ENCODE data around the gene CACNA1A. TPM values are rescaled to one million over a fixed set of nuclear protein-coding genes. Genes with fewer than 3 reads are reported as not detected.

The CACNA1A gene
- polyA plus RNA-seq, 1 donor (not counting 4 experiments of a cell fraction or from before 2014, with no cell fraction given) = not detected

DNA sequence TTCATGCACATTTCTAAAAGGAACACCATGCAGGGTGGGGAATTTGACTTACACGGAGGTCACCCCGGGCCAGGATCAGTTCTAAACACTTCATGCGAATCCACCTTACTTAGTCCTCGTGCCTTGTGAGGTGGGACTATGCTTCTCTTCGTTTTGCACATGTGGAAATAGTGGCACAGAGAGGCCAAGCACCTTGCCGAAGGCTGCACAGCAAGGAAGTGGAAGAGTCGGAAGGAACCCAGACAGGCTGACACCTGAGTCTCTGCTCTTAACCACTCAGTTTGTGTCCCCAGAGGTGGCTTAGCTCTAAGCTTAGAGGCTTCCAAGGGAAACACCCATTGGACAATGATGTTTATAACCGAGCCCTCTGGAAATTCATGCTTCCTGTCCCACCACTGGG lies 150.1 kb downstream of the CACNA1A start:
- TF ChIP-seq, protein P1, sequence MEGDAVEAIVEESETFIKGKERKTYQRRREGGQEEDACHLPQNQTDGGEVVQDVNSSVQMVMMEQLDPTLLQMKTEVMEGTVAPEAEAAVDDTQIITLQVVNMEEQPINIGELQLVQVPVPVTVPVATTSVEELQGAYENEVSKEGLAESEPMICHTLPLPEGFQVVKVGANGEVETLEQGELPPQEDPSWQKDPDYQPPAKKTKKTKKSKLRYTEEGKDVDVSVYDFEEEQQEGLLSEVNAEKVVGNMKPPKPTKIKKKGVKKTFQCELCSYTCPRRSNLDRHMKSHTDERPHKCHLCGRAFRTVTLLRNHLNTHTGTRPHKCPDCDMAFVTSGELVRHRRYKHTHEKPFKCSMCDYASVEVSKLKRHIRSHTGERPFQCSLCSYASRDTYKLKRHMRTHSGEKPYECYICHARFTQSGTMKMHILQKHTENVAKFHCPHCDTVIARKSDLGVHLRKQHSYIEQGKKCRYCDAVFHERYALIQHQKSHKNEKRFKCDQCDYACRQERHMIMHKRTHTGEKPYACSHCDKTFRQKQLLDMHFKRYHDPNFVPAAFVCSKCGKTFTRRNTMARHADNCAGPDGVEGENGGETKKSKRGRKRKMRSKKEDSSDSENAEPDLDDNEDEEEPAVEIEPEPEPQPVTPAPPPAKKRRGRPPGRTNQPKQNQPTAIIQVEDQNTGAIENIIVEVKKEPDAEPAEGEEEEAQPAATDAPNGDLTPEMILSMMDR (optimal IDR thresholded peaks at IDR 0.05 in 1 of 3, IDR thresholded peaks at IDR 0.05 in 1 of 3, conservative IDR thresholded peaks at IDR 0.05 in 1 of 3; ENCODE audit: extremely low read depth in 1 of 3, insufficient read depth in 2 of 3, low read length in 3 of 3) = no peak
- TF ChIP-seq EZH2 (IDR thresholded peaks at IDR 0.05; ENCODE audit: low read length) = no peak
- H3K4me1 ChIP-seq (ENCODE audit: control insufficient read depth, extremely low read depth, insufficient read depth, low read length) = no peaks in the 10 kb centered on the region
- dilution Hi-C loops (cut with MboI; ENCODE audit: extremely low pct_ligation_motif_present, low sequenced_read_pairs) = loop anchor here (10.0 kb wide), 1 partner anchor 359 kb away; no protein-coding TSS in a partner anchor
- H3K4me3 ChIP-seq (ENCODE audit: control insufficient read depth in 2 of 3, extremely low read depth in 1 of 3, insufficient read depth in 2 of 3, low read depth in 1 of 3, low read length in 3 of 3) = no peak overlapping the region
- H3K9me1 ChIP-seq (ENCODE audit: control insufficient read depth, extremely low read depth, insufficient read depth, low read length) = no peaks in the 10 kb centered on the region
- no peaks in the 10 kb centered on the region for H3K79me2 ChIP-seq (ENCODE audit: control insufficient read depth, insufficient read depth, low read length)
- H3K9ac ChIP-seq (ENCODE audit: control insufficient read depth, extremely low read depth, insufficient read depth, low read length) = no peak overlapping the region
- H4K20me1 ChIP-seq (ENCODE audit: control insufficient read depth, extremely low read depth, insufficient read depth, low read length) = no peaks in the 10 kb centered on the region
- no peak overlapping the region for H2AFZ ChIP-seq (ENCODE audit: control insufficient read depth, low read length)
- no peaks in the 10 kb centered on the region for H3K27me3 ChIP-seq (ENCODE audit: control insufficient read depth, extremely low read depth, insufficient read depth, low read length)
- DNase-seq (ENCODE audit: low read depth, low spot score) (no peak), FAIRE-seq (no peak)
- no peaks in the 10 kb centered on the region for H3K36me3 ChIP-seq (ENCODE audit: control insufficient read depth in 2 of 2, extremely low read depth in 1 of 2, insufficient read depth in 2 of 2, low read length in 2 of 2)
- H3K4me2 ChIP-seq (ENCODE audit: control insufficient read depth, extremely low read depth, insufficient read depth, low read depth, low read length) = no peak overlapping the region
- no peaks in the 10 kb centered on the region for H3K9me3 ChIP-seq (ENCODE audit: control insufficient read depth, low read depth, low read length)
- no peak overlapping the region for H3K27ac ChIP-seq (ENCODE audit: control insufficient read depth, insufficient read depth, low read length)

DNA sequence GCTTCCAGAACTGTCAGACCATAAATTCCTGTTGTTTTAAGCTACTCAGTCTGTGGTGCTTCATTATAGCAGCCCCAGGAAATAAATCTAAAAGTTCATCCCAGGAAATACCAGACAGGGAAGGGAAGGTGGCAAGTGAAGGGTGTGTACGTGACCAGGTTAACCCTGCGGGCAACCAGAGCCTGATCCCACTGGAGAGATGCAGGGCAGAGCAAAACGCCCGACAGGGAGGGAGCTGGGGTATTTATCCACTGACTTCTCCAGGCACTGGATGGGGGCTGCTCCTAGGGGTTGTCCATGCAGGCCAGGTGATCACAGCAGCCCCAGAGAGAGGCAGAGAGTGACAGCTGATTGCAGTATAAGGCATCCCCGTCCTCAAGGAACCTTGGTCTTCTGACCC lies 150.9 kb downstream of the CACNA1A start:
- no peaks in the 10 kb centered on the region for H3K4me1 ChIP-seq (ENCODE audit: control insufficient read depth, extremely low read depth, insufficient read depth, low read length)
- H3K4me2 ChIP-seq (ENCODE audit: control insufficient read depth, extremely low read depth, insufficient read depth, low read depth, low read length) = no peak overlapping the region
- no peaks in the 10 kb centered on the region for H3K36me3 ChIP-seq (ENCODE audit: control insufficient read depth in 2 of 2, extremely low read depth in 1 of 2, insufficient read depth in 2 of 2, low read length in 2 of 2)
- dilution Hi-C loops (cut with MboI; ENCODE audit: extremely low pct_ligation_motif_present, low sequenced_read_pairs) = loop anchor here (10.0 kb wide), 1 partner anchor 359 kb away; no protein-coding TSS in a partner anchor
- H3K9me3 ChIP-seq (ENCODE audit: control insufficient read depth, low read depth, low read length) = no peaks in the 10 kb centered on the region
- FAIRE-seq (no peak), DNase-seq (ENCODE audit: low read depth, low spot score) (no peak)
- TF ChIP-seq, protein P1 (optimal IDR thresholded peaks at IDR 0.05 in 1 of 3, IDR thresholded peaks at IDR 0.05 in 1 of 3, conservative IDR thresholded peaks at IDR 0.05 in 1 of 3; ENCODE audit: extremely low read depth in 1 of 3, insufficient read depth in 2 of 3, low read length in 3 of 3) = no peak
- TF ChIP-seq EZH2 (IDR thresholded peaks at IDR 0.05; ENCODE audit: low read length) = no peak
- no peak overlapping the region for H2AFZ ChIP-seq (ENCODE audit: control insufficient read depth, low read length)
- H3K79me2 ChIP-seq (ENCODE audit: control insufficient read depth, insufficient read depth, low read length) = no peaks in the 10 kb centered on the region
- H3K27ac ChIP-seq (ENCODE audit: control insufficient read depth, insufficient read depth, low read length) = no peak overlapping the region
- no peaks in the 10 kb centered on the region for H3K27me3 ChIP-seq (ENCODE audit: control insufficient read depth, extremely low read depth, insufficient read depth, low read length)
- no peak overlapping the region for H3K4me3 ChIP-seq (ENCODE audit: control insufficient read depth in 2 of 3, extremely low read depth in 1 of 3, insufficient read depth in 2 of 3, low read depth in 1 of 3, low read length in 3 of 3)
- H4K20me1 ChIP-seq (ENCODE audit: control insufficient read depth, extremely low read depth, insufficient read depth, low read length) = no peaks in the 10 kb centered on the region
- no peak overlapping the region for H3K9ac ChIP-seq (ENCODE audit: control insufficient read depth, extremely low read depth, insufficient read depth, low read length)
- H3K9me1 ChIP-seq (ENCODE audit: control insufficient read depth, extremely low read depth, insufficient read depth, low read length) = no peaks in the 10 kb centered on the region

All from keratinocyte (primary cell).